GM21360 (cell line): ENCODE data around the gene ESRP2.

Experiments used
- ATAC-seq: cut with Tn5 transposase; IDR thresholded peaks from one replicate; pipeline ENCODE4 v1.9.1; 2021; ENCODE audit warnings: mild to moderate bottlenecking, moderate library complexity; ENCODE audit not compliant: unreplicated experiment

Gene ESRP2

GRCh38 chr16:68223072-68223471 is 12.9 kb downstream of the ESRP2 start:
- no peak for ATAC-seq

GRCh38 chr16:68219725-68220351 is 16.1 kb downstream of the ESRP2 start:
- ATAC-seq: no peak

- no peak for ATAC-seq
These were observed 18.4 kb downstream of the ESRP2 start for GRCh38 chr16:68217506-68217905.

- ATAC-seq: no peak
These were observed 19.7 kb downstream of the ESRP2 start for GRCh38 chr16:68216240-68216639.

DNA sequence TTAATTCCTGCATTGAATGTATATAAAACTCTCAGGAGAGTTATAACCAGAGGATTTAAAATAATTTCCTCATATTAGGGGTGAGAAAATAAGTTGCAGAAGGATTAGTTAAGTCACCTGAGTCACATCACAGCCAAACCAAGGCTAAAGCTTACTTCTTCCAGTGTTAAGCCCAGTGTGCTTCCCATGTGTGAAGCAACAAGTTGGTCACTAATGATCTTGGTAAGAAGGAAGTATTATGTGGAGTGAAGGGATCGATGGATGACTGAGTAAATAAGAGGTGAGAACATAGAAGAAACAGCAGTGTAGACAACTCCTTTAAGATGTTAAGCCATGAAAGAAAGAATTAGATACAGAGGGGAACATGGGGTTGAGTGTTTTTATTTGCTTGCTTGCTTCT is 20.6 kb downstream of the ESRP2 start:
- no peak for ATAC-seq

- ATAC-seq: no peak
These were observed 21.2 kb downstream of the ESRP2 start for GRCh38 chr16:68214726-68215125.

DNA sequence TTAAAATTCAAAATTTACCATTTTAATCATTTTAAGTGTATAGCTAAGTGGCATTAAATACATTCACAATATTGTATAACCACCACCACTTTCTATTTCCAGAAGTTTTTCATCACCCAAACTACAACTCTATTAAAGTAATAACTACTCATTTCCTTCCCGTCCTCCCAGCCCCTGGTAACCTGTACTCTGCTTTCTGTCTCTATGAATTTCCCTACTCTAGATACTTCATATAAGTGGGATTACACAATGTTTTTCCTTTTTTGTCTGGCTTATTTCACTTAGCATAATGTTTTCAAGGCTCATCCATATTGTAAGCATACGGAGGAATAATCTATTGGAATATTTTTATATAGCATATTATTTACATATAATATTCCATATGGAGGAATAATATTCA is 29.7 kb downstream of the ESRP2 start:
- ATAC-seq: no peak

DNA sequence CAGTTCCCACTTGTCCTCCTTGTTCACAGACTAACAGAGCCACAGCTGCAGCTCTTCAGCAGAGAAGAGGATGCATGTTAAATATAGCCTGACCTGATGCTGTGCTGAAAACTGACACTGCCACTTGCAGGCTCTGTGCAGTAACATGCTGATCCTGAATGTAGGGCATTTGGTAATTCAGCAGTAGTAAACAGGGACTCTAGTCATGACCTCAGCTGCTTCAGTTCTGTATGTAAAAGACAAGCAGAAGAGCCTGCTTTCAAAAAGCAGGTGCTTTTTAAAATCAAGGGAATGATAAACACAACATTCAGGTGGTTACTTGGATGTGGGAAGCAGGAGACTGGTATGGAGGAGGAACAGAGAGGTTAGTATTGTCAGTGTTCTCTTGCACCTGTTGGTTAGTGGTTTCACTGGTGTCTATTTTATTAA is 33.8 kb downstream of the ESRP2 start:
- ATAC-seq: no peak

- no peak for ATAC-seq
These were observed 35.7 kb downstream of the ESRP2 start for GRCh38 chr16:68200088-68200783.

- no peak for ATAC-seq
These were observed 38.7 kb downstream of the ESRP2 start for GRCh38 chr16:68197250-68197649.

DNA sequence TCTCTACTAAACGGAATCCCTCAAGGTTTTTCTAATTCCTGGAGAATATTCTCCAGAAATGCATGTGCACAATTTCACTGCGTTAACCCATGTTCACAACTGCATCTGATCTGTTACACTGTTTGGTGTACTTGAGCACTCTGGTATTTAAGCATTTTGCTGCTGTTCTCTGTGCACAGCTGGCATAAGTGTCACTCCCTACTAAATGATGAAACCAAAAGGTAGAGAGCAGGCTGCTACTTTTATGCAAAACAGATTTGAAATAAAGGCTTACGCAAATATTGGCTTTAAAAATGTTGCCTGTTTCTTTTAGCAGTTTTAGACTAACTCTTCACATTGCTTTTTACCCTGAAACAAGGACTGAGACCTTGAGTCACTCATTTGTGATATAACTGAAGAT is 41.7 kb downstream of the ESRP2 start:
- ATAC-seq: no peak

- no peak for ATAC-seq
These were observed 45.0 kb downstream of the ESRP2 start for GRCh38 chr16:68190736-68191510.

DNA sequence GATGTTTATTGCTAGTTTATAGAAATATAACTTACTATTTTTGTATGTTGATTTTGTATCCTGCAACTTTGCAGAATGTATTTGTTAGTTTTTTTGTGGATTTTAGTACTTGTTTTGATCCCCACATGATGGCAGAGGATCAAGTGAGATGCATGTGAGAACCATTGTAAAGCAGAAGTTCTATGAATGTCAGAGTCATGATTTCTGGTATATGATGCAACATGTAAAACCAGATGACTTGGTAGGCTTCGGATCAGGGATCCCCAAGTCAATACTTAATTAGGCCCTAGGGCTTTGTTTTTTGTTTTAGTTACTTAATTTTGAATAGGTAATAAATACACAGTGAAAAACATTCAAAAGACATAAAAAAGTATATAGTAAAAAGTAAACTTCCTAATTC is 45.8 kb downstream of the ESRP2 start:
- no peak for ATAC-seq

GRCh38 chr16:68188170-68188569 is 47.8 kb downstream of the ESRP2 start:
- no peak for ATAC-seq

DNA sequence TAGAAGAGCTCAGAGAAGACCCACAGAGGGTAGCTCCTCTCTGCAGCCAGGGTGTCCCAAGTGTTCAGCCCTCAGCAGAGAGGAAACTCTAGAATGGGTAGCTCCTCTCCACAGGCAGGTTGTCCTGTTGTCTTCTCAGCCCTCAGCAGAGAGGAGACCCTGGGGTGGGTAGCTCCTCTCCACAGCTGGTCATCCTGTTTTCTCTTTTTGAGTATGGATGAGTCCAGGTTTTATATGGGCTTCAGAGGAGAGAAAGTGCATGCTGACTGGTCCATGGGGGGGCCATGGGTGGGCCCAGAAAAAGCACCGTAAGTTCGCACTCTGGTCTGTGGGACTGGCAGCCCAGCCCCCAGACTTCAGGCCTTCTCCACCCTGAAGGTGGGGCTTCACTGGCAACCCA is 48.4 kb downstream of the ESRP2 start:
- ATAC-seq: no peak

- ATAC-seq: no peak
These were observed 49.0 kb downstream of the ESRP2 start for GRCh38 chr16:68186877-68187276.

DNA sequence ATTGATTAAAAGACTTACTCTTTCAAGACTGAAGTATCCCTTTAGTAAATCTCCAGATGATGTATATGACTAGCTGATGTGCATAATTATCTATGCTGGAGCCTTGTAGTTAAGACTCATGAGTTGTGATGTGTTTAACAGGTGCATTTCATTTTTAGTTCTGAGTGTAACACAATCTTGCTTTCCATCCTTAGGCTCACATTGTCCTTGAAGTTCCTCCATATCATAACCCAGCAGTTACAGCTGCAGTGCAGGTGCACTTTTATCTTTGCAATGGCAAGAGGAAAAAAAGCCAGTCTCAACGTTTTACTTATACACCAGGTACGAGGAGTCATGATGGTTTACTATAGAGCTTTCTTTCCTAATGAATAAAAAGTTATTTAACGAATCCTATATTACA is 52.9 kb downstream of the ESRP2 start:
- ATAC-seq: no peak

- ATAC-seq: no peak
These were observed 56.1 kb downstream of the ESRP2 start for GRCh38 chr16:68179855-68180254.

GRCh38 chr16:68179196-68179795 is 56.6 kb downstream of the ESRP2 start:
- ATAC-seq: no peak
